Kidney tubule cell (primary cell): Measurements from ENCODE around the gene BABAM2.
"Not testable (repeated sequence)": the region's sequence is repeated elsewhere in the genome, so short reads cannot be mapped to it uniquely, and the experiment has no call there.

Experiments used
- DNase-seq: peaks from one replicate; pipeline ENCODE4 v3.0.0-alpha.2; 2018; ENCODE audit warnings: low spot score

BABAM2 gene

DNA sequence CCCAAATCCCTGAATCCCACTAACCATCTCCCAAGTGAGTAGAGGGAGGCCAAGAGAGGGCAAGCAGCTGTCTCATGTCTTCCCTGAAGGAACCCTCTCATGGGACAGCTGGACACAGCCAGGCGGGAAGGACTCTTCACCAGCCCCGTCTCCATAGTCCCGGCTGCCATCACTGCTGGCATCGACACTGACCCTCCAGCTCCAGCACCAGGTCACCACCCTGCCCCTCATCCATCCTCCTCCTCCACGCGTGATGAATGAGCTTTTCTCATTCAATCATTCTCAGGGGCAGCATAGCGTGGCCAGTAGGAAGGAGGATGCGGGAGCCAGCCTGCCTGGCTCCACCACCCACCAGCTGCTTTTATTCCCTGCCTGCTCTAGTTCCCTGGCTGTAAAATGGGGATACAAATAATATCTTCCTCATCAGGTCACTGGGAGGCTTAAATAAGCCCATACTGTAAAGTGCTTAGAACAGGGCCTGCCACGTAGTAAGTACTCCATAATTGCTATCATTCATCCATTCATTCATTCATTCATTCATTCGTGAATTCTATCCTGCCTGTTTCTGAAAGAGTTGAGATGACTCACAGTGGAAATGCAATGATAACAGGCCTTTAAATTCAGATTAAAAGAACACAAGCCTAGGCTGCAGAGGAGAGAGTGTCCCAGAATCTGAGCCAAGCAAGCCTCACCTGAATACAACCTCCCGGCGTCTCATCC is 471.6 kb downstream of the BABAM2 start:
- DNase-seq: no peak

DNA sequence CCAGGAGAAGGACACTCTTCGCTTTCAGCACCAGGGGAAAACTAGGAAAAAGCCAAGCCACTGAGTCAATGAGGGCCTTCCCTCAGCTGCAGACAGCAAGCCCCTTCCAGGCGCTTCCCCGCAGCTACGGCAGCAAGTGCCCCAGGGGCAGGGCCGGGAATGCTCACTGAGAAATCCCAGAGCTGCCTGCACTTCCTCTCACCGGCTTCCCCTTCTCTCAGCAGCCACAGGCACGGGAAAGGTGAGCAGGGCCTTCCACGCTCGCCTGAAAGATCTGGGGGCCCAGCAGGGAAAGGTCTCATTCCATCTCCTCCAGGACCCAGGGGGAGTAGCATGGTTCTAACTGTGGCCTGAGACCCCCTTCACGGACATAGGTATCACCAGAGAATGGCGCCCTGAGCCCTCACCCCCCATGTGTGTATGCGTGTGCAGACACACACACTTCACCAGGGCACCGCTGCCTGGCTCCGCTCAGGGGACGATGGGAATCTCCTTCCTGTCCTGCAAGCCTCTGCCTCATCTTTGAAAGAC is 472.5 kb downstream of the BABAM2 start:
- DNase-seq: no peak

DNA sequence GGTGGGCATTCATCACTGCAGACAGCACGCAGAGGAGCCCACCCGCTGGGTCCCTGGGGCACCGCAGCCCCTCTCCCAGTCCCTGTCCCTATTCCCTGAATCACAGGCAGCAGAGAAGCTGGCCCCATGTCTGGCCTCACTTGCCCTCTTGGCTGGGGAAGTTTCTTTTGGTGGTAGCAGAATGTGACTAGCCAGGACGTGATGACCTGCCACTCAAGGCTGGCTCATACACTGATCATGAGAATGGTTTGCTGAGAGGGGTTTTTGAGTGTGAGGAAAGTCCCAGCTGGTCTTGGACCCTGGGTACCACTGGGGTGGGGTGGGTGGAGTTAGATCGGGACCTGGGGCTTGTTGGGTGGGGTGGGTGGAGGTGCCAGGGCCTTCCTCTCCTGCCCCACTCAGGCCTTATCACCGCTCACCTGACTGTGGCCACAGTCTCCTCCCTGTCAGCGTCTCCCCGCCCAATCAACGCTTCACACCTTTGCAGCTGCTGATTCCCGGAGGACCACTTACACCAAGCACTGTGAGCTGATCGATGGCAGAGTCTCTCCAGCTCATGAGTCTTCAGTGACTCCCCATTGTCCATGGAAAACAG is 473.3 kb downstream of the BABAM2 start:
- DNase-seq: no peak

DNA sequence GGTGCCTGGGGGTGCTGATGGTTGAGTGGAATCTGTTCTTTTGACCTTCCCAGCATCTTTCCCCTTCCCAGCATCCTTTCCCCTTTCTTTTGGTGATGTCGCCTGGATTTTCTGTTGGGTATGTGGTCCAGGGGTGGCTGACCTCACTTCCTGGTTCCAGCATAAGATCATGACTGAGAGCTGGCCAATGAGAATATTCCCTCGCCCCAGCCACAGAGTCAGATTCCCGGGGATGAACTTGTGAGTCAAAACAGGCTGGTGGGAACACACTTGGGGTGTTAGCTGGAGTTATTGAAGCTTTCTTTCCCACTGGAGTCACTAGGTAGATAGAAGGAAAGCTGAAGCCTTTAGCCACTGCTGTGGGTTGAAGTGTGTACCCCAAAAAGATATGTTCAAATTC is 474.1 kb downstream of the BABAM2 start:
- peak; percentile 70 for DNase-seq

DNA sequence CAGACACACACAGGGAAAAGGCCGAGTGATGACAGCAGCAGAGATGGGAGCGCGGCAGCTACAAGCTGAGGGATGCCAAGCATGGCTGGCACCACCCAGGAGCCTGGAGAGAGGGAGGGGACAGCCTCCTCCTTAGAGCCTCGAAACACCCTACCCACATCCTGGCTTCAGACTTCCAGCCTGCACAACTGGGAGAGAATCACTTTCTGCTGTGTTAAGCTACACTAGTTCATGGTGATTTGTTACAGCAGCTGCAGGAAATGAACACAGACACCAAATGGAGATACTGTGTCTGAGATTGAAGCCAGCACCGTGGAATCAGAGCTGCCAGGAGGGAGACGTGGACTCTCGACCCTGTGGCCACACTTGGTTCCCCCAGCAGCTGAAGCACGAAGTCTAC is 474.6 kb downstream of the BABAM2 start:
- DNase-seq: no peak

DNA sequence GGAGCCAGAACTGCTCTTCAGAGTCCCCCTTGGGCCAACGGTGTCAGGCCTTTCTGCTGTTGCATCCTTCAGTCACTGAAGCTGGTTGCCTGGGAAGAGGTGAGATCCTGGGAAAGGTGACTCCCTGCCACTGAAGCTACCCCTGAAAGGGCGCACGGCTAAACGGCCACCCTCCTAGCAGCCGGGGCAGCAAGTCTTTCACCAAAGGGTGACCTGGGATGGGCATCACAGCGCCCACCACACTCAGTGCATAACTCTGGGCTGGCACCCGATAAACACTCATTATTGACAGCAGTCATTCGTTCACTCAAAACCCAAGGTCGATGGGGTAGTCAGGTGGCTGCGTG is 475.6 kb downstream of the BABAM2 start:
- no peak for DNase-seq

DNA sequence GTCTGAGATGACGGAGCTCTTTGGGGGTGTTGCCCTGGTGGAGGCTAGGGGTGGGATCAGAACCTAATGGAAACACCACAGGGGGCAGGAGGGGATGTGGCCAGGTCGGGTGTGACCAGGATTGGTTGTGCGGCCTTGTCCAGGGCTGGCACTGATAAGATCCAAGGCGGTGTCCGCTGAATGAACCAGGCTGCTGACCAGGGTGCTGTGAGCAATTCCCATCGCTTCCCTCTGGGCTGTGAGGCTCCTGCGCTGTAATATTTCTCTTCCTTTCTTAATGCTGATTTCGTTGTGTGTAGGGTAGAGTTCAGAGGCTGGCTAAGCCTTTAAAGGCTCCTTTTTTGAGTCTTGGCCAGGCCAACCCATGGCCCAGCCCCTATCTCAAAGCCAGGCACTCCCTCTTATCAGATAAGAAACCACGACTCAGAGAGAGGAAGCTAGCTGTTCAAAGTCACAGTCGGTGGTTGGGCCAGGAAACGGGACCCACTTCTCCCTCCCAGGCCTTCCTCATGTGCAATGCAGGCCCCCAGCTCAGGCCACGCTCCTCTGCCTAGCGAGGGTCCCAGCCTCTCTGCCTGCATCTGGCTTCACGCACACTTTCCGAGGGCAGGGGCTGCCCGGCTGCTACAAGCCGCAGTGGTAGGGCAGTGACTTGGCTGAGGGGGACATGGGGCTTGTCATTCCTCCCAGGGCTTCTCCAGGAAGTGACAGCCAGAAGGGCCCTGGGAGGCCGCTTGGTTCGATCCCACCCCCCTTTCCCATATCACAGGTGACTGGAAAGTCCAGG is 476.2 kb downstream of the BABAM2 start:
- no peak for DNase-seq

DNA sequence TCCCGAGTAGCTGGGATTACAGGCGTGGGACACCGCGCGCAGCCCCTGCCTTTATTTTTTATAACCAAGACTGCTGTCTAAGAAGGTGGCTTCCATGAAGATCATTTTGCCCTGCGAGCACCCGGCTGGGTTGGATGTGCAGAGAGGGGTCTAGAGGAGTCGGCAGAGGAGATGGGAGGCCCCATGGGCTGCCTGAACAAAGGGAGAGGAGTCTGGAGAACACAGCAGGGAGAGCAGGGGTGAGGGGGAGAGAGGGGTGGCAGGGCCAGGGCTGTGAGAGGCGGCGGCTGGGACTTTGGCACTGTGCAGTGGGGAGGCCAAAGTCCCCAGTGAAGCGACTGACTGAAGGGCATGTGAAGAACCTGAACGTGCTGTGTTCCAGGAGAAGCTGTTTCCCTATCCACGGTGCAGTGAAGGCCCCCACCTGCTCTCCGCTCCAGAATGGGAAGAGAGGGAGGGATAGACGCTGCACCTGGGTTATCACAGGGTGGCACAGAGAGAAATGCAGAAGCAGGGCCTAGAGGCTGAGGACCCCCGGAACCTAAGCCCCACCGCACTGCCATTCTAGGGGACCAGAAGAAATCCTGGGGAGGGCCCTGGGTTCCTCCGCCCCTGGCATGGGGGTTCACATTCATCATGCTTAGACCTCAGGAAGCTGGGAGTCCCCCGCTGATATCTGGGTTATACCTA is 477.3 kb downstream of the BABAM2 start:
- DNase-seq: no peak

DNA sequence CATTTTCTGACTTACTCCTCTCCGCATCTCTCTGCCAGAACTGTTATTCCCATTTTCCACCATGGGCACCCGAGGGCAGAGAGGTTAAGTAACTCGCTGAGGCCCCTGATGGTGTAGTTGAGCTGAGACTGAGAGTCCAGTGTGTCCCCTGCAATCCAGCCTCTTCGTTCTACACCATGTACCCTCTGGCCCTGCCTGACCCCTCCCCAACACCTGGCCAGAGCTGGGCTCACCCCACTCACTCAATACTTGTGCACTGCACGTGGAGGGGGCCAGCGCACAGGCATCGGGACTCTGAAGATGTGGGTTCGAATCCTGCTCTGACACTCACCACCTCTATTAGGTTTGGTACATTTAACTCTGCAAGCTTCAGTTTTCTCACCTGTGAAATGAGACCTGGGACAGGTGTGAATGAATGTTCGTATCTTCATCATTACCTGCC is 477.8 kb downstream of the BABAM2 start:
- DNase-seq: no peak

DNA sequence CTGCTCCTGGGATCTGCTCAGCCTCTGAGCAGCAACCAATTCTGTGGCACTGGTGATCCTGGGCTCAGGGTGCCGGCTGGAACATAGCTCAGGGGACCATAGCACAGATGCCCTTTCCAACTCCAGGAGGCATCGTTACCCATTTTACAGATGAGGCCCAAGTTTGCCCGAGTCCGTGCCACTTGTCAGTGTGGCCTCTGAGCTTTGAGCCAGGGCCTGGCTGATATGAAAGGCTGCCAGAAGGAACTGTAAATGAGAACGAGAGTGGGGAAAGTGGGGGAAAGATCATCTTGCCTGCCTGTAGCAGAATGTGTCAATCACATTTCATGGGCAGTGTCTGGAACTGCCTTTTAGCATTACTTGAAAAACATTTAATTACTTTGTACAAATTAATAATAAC is 478.8 kb downstream of the BABAM2 start:
- no peak for DNase-seq

DNA sequence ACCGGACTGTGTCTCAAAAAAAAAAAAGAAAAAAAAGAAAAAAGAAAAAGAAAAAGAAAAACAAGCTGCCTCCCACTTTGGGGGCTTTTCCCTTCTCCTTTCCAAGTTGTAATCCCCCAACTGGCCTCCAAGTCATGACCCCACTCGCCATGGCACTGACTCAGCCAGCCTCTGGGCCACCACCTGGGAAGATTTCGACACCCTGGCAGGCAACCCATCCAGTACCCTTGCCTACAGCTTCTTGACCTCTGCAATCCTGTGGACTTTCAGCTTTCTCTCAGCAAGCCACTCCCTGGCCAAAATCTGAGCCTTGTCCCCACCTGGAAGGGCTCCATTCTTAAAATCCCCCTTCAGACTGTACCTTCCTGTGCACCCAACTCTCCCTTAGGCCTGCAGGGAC is 479.8 kb downstream of the BABAM2 start:
- DNase-seq: peak; percentile 19

DNA sequence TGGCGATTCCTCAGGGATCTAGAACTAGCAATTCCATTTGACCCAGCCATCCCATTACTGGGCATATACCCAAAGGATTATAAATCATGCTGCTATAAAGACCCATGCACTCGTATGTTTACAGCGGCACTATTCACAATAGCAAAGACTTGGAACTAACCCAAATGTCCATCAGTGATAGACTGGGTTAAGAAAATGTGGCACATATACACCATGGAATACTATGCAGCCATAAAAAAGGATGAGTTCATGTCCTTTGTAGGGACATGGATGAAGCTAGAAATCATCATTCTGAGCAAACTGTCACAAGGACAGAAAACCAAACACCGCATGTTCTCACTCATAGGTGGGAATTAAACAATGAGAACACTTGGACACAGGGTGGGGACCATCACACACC is 481.2 kb downstream of the BABAM2 start:
- DNase-seq: not testable (repeated sequence)

DNA sequence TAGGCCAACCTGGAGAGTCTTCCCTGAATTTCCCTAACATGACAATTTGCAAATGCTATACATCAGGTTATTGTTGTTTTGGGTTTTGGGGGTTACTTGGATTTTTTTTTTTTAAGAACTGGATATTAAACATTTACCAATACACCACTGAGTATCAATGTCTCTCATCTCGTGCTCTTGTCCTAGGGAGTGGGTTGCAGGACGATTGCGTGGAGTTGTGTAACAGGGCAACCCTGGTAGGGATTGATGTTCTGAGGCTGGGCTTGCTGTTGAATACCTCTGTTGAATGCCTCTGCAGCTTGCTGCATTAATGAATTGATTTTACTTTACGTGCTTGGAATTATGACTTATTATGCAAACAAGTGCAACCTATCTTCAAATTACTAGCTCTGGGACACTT is 483.3 kb downstream of the BABAM2 start:
- DNase-seq: no peak

DNA sequence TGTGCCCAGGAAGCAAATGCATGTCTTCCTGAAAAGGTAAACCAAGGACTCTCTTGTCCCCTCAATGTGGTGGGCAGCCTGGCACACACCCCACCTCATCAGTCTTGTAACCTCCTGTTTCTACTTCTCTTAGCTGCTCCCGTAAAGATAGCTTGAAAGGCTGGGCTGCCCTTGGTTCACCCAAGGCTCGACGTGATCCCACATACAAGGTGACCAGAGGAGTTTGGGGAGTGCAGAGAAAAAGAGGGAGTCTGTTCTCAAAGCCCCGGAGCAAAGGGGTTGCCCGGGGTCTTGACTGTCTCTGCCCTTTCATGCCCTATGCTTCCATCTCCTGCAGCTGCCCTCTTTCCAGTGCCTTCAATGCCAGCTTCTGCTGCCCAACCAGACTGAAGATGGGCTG is 483.8 kb downstream of the BABAM2 start:
- DNase-seq: no peak

DNA sequence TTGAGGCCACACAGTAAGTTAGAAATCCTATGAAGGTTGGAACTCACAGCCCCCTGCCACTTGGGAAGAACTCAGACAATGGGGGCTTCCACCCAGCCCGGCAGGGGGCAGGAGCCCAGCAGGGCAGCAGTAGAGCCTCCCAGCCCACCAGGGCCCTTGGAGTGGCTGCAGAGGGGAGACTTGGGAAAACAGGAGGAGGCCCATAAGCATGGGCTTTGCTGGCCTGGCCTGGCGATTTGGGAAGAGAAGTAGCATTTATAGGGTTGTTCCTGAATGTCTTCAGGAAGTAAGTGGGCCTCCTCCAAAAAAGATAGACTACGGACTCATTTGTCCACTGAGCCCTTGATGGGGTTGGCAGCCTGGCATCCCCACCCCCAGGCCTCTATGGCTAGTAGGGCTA is 484.7 kb downstream of the BABAM2 start:
- DNase-seq: no peak

DNA sequence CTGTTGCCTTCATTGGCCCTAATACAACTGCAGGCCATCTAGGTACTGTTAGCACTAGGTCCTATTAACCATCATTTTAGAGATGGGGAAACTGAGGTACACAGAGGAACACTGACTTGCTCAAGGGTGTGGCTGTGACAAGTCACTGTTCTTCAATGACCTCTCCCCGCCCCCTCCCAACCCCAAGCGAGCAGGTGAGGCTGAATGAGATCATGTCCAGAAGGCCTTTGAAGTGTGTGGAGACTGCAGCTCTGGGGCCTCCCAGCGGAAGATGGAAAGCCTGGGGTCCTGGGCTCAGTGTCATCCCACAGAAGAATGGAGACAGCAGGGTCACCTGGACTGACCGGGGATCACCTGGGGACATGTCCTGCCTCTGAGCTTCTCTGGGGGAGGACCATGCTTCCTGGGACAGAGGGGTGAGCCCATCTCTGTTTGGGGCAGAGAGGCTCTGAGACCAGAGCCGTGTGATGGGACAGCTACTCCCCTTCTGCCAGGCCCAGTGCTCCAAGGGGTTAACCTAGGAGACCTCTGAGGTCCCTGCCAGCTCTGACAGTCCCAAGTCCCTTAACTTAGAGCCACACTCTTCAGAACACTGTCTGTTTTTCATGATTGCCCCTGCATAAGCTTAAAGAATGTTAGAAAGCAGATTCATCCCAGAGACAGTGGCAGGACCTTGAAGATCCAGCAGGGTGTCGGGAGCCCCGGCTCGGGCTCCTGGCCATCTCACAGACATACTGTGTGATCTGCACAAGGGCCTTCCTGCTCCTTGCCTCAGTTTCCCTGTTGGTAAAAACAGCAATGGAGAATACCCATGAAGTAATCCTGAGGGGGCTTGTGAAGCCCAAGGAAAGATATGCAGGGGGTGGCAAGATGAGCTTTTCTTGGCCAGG is 485.5 kb downstream of the BABAM2 start:
- DNase-seq: no peak

DNA sequence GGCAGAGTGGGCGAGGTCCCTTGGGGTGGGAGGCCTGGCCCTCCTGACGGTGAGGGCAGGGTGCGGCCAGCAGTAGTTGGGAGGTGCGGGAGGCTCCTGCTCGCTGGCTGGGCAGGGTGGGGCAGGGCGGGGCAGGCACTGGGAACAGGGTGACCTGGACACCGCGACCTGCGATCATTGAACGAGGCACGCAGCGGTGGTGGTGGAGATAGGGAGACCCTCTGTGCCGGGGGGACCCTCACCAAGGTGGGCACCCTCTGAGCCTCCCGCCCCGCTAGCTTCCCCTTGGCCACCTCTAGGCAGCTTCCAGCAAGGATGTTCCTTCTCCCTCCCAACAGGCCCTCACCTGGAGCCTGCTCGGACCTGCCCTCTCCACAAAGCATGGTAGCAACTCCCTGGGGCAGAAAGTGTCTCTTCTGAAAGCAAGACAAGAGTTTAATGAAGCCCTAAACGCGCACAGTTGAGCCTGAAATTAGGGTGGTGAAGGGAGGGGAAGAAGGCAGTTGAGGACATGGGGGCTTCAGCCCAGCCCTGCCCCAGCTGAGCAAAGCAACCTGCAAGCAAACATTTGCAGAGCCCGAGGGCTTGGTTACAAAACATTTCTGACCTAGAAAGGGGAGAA is 486.8 kb downstream of the BABAM2 start:
- DNase-seq: no peak

DNA sequence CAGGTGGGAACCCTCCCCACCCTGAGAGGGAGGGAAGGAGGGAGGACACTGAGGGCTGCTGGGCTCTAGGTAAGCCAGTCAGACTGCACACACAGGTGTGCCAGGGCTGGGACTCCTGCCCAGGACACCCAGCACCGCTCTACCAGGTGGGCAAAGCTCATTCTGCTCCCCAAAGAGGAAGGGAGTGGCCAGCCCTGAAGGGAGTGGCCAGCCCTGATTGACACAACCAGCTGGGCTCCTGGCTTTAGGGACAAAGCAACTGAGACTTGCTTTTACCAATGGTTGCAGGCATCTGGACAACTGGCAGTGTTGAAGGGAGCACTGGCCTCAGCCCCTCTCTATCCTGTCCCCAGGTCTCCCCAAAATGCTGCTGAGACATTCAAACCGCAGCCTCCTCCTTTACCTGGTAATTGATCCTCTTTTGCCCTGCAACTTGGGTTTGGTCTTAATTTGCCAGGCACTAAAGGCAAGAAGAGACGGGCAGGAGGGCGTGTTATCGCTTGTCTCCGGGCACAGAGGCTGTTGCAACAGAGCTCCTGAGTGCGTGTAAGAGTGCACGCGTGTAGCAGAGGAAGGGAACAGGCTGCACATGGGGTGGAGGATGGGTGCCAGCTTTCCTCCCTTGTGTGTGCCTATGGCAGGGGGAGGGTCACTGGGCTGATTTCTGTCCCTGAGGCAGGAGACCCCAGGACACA is 487.6 kb downstream of the BABAM2 start:
- no peak for DNase-seq

DNA sequence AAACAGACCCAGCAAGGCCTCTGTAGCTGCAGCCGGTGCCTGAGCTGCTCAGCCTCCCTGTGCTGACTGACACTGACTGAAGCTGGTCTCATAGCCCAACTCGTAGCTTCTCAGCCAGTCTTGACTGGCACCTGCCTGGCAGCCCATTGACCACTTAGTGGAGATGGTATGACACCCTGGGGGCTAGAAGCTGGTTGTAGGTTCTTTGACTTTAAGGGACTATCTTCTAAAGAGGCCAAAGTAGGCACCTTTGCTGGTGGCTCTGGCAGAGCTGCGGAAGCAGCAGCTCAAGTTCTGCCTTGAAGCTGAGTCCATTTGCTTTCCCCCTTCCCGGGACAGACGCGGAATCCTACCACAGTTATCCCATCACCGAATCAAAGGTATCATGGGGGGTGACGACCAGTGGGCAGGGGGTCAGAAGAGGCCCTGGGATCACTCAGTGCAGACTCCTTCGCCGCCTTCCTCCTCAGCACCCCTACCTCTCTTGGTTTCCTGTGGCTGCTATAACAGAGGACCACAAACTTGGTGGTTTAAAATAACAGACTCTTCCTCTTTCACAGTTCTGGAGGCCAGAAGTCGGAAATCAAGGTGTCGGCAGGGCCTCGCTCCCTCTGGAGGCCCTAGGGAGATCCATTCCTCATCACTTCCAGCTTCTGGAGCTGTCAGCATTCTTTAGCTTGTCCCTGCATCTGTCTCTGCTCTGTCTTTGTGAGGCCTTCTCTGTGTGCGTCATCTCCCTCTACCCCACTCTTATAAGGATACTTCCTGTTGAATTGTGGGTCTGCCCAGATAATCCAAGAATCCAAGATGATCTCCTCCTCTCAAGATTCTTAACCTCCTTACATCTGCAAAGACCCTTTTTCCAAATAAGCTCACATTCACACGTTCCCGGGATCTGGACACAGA is 488.4 kb downstream of the BABAM2 start:
- DNase-seq: no peak
